ENCODE data around the gene PRKCE.

DNA sequence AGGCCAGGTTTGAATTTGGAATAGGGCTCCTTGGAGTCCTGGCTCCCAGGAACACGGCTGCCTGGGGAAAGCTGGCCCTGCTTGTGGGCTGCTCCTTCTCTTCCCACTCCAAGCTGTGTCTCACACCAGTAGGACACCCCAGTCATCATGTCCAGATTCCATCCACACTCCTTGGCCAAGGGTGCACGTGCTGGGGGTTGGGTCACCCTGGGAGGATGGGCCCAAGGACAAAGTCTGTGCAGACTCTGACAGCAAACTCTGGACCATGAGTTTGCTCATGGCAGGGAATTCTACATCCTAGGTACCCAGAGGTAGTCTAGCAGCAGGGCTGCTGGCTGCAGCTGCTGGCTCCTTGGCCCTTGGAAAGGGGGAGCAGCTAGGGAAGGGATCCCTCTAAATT, 543.4 kb downstream of the PRKCE start:
- TF ChIP-seq, protein P1, sequence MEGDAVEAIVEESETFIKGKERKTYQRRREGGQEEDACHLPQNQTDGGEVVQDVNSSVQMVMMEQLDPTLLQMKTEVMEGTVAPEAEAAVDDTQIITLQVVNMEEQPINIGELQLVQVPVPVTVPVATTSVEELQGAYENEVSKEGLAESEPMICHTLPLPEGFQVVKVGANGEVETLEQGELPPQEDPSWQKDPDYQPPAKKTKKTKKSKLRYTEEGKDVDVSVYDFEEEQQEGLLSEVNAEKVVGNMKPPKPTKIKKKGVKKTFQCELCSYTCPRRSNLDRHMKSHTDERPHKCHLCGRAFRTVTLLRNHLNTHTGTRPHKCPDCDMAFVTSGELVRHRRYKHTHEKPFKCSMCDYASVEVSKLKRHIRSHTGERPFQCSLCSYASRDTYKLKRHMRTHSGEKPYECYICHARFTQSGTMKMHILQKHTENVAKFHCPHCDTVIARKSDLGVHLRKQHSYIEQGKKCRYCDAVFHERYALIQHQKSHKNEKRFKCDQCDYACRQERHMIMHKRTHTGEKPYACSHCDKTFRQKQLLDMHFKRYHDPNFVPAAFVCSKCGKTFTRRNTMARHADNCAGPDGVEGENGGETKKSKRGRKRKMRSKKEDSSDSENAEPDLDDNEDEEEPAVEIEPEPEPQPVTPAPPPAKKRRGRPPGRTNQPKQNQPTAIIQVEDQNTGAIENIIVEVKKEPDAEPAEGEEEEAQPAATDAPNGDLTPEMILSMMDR (IDR thresholded peaks at IDR 0.05; ENCODE audit: control extremely low read depth in 1 of 3, insufficient read depth in 1 of 3, low read depth in 1 of 3, low read length in 3 of 3) = no peak
- TF ChIP-seq, protein P2, sequence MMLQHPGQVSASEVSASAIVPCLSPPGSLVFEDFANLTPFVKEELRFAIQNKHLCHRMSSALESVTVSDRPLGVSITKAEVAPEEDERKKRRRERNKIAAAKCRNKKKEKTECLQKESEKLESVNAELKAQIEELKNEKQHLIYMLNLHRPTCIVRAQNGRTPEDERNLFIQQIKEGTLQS (IDR thresholded peaks at IDR 0.05; ENCODE audit: insufficient read depth, low read depth, low read length) = no peak
- TF ChIP-seq HDAC2 (IDR thresholded peaks at IDR 0.05; ENCODE audit: borderline replicate concordance in 1 of 2, low read depth in 2 of 2, low read length in 2 of 2) (no peak), EP300 (IDR thresholded peaks at IDR 0.05; ENCODE audit: borderline replicate concordance in 1 of 2, low read depth in 2 of 2, low read length in 2 of 2) (no peak)
